Stimulated activated CD4-positive, alpha-beta T cell treated with anti-CD3 and anti-CD28 coated beads, TNF-alpha, amount 100 ng/mL, for 4 hours (primary cell): ENCODE measurements around the gene RBMS3.

Experiments
- DNase-seq, 3 experiments: peaks; one replicate each; pipeline ENCODE4 v3.0.0-alpha.2; 2020; ENCODE audit warnings: low read depth in 3 of 3

The RBMS3 gene

DNA sequence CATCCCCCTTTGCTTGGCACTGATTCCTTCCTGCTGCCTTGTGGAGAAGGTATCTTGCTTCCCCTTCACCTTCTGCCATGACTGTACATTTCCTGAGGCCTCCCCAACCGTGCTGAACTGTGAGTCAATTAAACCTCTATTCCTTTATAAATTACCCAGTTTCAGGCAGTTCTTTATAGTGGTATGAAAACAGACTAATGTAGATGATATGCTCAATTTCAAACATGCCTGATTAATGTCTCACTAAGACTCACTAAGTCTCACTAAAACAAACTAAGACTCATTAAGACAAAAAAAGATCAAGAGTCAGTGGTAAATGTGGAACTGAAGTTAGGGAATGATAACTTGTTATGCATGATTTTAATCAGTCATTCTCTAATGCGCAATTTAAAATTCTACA lies 606.6 kb downstream of the RBMS3 start:
- no peak for DNase-seq

DNA sequence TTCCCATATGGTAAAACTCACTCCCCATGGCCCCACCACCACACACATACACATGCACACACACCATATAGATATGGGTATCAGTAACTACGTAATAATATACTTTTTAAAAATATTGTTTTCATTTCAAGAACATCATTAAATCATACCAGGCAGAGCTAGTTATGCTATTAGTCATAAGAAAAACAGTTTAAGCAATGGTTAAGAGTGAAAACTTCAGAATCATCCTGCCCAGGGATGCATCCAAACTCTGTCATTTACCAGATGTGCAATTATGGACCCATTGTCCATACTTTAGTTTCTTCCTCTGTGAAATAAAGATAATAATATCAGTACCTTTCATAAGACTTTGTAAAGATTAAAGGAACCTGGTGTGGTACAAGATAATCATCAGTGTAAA lies 608.3 kb downstream of the RBMS3 start:
- no peak for DNase-seq

DNA sequence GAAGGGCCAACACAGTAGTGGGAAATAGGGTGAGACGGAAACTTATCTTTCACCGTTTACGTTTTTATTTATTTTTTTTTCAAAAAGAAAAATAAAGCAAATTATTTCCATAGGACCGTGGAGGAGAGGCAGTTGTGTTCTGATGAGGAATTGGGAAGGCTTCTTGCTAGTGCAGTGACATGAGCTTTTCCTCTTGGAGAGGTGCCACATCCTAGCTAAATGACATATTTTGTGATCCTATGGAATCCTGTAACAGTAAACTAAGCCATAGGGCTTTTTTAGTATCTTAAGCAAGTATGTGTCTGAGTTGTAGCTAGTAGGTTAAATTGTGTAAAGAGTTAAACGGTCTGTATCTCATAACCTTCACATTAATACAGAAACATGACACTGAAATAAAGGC lies 609.9 kb downstream of the RBMS3 start:
- no peak for DNase-seq

DNA sequence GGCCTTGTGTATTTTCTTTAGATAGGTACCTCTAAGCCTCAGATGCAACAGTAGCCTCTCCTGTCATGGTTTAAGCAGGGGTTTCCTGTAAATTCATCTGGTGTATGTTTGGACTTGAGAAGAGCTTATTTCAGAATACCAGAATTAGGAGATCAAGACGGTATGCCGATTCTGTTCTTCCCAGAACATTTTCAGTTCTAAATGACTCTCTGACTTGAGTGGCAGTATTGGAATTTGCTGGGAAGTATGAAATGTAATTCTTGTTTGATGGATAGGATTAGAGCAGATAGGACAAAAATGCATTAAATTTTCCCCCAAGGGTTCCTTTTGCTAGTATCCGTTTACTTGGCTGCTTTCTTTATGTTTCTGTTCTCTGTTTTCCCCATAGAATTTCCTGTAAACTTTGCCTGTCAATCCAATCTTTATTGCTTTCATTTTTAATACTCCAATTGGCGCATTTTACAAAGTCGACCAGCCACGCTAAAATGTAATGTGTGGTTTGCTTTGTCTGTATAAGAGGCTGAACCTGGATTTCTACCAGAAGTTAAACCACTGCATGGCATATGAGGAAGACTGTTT lies 612.2 kb downstream of the RBMS3 start:
- DNase-seq, result no peak

DNA sequence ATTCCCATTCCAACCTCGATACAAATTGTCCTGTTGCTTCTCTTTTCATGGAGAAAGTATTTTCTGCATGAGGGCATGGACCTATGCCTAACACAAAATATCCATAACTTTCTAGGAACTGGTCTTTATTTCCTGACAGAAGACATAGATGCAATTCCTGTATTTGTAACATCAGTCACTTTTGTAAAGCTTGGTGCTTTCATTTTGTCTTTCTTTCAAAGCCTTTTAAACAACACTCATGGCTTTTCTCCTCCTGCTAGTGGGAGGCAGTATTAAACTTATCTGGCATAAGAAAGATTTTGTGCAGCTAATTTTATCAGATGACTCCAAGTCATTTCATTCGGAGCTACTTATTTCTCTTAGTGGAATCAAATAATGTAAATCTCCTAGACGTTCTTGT lies 616.0 kb downstream of the RBMS3 start:
- no peak for DNase-seq

DNA sequence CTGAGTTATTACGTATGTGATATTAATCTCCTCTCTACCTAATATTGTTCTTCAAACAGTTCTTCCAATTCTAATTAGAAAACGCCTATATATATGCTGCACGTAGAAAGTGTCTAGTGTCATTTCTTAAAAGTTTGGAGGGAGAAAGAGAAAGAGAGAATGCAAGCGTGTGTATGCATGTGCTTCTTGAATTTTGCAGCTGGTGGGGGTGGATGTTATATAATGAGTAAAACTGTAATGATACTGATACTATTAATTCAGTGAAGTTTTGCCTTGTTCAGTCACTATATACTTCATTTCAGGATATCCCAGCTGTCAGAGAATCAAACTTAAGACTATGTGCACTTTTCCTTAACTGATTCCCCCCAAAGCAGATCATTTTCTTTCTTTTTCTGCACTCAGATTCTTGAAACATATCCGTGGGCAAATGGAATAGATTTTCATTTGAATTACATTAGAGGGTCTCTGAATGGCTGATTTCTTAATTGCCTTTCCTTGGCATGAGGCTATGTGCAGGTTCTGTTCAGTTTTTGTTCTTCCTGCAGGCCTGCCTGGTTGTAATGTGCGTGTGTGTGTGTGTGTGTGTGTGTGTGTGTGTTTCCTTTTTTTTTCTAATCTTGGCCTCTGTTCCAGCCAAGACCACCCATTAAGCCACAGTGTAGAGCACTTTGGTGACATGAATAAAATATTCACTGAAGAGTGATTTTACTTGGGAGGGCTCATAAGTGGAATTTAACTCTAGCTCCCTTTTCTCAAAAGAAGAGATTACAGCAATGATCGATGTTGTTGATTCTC lies 617.5 kb downstream of the RBMS3 start:
- DNase-seq, result no peak

DNA sequence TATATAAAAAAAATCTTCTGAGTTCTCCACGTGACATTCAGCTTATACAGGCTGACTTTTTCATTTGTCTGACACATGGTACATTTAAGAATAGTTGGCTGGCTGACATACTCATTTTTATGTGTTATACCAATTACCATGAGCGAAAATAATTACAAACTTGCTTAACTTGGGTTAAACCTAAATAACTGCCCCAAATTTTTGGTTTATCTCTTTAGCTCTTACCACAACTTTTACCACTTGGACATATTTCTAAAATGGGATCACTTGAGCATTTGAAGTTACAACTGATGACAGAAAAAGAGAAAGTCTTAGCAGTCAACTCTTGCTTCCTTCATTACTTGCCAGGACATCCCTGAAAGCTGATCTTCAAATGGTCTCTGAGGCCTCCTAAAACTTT lies 618.1 kb downstream of the RBMS3 start:
- DNase-seq, result no peak

DNA sequence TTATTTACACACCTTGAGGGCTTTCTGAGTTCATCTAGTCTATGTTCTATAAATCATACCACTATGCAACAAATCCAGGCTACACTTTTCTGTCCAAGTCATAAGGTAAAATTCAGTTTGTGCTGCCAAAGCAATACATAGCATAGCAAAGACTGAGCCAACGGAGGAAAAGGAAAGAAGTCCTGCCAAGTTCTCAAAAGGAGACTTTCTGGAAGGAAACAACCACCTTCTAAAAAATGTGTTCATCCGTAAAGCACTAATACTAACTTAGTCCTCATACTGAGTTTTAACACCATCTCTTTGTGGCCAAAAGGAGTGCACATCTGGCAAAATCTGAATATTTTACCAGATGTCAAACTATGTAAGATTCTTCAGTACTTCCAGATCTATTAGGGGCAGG lies 620.2 kb downstream of the RBMS3 start:
- DNase-seq, result no peak

DNA sequence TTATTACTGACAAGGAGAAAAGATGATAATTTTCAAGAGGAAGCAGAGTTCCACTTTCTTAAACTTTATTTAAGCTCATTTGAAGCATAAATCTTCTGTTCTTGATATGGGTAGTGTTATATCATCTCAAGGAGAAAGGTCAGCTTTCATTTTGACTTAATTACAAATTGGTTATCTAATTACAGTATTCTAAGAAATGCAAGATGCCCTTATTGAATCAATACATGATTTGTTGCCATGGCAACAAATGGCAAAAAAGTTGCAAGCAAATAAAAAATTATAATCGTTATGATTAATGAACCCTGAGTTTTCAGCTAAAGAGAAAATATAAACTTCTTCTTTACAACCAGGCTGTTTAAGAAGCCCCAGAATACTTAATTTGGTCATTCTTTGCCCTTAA lies 622.7 kb downstream of the RBMS3 start:
- DNase-seq, result no peak

DNA sequence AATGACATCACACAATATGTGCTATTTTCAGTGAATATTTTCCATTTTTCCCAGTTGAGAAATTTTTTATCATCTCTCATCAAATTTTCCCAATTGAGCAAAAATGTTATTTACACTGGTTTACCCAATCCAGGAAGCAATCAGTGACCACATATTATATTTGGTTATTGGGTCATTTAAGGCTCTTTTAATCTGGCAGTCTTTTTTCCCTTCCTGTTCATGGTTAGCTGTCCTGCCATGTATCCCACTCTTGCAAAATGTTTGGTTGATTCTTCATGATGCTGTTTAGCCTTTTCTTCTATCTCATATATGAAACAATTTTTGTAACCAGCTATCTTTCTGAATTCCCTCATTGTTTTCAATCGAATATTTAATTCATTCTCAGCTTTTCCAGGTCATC lies 626.0 kb downstream of the RBMS3 start:
- DNase-seq, result no peak

DNA sequence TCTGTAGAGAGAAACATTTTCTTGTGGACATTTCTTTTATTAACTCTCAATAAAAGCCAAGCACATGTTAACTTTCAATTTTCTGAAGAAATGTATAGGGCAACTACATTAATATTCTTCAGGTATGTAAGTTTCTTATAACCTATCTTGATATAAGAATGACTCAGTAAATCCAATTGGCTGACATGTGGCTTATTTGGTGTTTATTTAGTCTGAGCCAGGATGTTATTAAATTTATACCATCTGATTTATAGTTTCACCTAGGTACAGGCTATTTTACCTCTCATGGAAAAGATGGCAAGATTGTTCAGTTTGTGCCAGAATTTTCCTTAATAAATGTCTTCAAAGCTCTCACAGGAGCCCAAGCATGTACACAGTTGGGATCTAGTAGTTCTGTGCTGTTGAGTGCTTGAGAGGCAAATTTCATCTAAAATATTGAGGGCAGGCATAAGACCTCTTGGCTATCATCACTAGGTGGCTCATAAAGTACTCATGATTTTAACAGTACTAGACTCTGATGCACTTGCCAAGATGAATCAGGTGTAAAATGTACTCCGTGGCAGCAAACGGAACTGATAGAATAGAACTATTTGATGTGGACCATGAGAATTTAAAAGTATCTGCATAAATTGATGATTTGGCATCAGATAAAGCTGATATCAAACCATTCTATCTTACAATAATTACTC lies 631.9 kb downstream of the RBMS3 start:
- DNase-seq, result no peak

DNA sequence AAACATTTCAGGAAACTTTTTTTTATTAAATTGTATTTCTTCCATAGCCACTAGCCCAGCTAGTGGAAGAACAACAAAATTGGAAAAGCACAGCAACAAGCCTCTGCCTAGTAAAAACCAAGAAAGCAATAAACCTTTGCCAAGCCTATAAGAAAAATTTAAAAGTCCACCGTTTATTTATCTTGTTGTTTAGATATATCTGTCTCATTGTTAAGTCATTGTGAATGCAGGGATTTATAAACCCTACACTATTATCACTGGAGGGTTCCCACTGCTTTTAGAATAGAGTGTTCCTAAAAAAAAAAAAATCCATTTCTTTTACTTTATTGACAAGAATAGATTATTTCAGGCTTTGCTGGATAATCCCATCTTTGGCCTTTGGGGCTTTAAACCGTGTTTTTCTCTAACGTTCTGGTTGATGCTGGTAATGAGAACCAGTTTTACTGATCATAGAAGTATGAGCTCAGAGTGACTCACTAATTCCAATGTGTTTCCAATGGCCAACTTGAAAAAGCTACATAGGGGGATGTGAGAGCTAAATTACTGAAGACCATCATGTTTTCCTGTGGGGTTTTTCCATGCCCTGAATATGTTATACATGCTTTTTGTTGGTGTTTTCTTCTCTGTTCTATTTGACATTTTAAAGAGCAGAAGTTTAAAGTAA lies 634.1 kb downstream of the RBMS3 start:
- DNase-seq, result no peak

DNA sequence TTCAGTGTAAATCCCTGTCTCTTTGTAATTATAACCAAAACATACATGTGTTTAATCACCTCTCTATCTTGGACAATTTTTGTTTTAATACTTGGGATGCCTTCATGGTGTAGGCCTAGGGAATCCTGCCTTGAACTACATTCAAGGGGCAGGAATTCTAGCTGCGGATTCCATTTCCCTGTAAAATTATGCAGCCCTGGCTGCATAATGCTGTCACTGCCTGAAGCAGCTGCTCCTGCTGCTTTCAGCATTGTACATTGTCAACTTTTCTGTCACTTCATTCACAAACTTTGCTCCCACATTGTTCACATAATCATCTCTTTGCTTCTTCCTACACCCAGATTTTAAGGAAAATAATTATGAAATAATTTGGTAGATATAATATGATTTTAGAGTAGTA lies 638.7 kb downstream of the RBMS3 start:
- DNase-seq, result no peak

DNA sequence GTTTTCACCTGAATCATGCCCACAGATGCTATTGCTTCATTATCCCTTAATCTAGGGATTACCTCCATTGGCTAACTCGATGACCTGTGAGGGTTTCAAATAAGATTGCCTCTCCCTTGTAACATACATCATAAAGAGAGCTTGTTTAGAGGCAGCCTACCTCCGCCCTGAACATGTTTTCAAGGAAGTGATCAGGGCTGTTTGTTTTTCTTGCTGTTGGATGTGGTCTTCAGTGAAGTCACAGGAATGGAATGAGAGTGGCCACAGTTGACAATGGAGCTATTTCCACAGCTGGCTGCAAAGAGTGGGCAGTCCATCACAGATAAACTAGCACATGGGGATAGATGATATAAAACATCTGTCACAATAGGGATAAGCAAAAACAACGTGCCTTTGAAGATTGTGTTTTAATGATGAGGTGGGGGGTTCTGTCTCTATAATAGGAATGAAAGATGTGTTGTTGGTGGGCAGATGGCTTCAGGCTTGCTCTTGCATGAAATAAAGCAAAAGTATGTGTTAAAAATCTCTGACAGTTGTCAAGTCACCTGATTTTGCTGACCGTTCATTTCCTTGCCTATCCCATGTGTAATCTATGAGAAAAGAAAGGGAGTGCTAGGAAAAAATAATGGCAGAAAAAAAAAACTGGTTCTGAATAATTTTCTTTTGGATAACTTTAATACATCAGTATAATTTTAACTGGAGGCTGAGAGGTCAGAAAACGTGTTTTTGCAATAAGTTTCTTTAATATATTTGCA lies 642.3 kb downstream of the RBMS3 start:
- DNase-seq, result no peak

DNA sequence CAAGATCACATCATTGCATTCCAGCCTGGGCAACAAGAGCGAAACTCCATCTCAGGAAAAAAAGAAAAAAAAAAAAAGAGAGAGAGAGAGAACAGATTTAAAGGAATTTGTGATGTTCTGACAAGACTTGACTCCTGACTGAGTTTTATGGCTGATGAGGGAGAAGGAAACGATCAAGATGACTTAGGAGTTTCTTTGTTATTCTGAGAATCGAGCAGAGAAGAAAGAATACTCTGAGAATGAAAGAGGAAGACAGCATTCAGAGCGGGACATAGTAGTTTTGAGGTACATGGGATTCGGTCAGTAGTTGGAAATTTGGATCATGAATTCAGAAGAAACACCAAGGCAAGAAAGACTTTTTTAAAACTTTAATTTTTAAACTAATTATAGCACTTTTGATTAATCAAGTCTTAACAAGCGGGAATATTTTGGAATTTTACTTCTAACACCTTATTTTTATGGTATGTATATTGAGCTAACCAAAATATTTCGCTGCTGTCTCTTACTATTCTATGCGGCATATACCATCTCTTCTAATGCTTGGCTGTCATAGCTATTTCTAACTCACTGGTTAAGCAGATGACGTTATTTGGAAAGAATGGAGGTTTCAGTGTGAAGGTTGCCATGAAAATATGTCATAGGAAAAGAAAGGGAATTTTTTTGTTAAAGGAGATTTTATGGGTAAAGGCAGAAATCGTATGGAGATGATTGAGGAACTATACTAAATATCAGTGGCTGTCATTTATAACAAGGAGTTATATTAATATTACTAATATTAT lies 644.1 kb downstream of the RBMS3 start:
- DNase-seq, result no peak

DNA sequence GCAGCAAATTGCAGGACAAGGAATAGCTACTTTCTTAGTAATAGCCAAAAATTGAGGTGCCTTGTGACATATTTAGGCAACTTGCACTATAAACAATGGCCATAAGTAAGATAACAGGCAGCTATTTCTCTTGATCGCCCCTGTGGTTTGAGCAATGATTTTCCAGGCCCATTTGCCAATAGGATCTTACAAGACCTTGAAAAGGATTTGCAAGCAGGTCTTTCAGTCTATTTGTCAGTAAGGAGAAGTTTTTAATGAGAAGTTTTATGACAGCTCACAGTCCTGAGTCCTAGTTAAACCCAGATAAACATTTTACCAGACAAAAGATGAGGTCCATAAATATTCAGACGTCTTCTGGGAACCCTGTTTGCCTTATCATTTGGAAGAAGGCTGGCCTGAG lies 645.5 kb downstream of the RBMS3 start:
- DNase-seq, result no peak

DNA sequence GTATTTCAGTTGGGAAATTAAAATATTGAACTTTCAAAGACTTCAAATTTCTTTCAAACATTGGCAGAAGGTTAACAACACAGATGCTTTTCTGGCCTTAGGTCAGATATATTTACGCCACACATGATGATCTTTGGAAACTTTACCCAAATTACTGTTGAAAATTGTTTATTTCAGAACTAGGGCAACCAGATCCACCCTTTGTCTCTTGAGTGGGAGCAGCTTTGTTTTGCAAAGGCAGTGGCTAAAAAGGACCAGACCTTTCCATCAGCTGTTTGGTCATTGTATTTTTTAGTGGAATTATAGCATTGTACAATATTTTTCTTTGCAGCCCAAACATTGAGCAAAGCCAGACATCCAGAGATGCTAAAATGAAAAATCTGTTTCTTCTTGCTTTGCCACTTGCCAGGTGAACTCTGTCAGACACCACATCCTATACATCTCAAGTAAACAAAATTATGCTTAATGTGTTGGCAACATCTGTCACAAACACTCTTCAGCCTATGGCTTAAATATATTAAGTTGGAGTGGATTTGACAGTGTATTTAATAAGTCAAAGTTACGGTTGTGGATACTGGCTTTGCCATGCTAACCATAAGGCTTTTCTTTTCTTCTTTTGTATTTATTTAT lies 651.9 kb downstream of the RBMS3 start:
- no peak for DNase-seq

DNA sequence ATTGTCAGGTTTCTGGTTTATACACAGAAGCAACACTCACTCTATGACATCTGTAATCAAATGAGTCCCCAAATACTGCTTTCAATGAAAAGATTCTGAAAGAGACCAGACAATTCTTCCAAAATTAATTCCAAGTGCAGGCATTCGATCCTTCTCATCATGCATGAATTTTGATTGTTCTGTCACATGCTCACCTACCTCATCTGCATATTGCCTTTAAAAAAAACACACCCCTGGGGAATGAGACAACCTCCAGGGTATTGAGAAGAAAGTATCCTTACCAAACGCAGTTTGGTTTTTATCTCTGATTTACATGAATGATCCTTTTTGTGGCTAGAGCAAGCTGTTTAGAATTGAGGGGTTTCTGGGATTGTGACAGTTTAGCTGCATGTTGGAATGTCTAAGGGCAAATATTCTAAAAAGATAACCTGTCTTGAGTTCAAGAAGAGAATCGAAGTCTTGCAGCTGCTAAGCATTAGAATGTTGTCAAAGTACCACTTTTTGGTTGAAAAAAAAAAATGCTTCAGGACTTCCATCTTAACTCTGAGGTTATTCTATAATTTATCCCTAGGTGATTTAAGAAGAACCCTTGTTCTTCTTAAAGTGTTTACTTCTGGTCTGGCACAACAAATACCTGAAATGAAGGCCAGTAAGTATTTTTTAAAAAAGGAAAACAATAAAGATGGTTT lies 653.1 kb downstream of the RBMS3 start:
- DNase-seq, result no peak

DNA sequence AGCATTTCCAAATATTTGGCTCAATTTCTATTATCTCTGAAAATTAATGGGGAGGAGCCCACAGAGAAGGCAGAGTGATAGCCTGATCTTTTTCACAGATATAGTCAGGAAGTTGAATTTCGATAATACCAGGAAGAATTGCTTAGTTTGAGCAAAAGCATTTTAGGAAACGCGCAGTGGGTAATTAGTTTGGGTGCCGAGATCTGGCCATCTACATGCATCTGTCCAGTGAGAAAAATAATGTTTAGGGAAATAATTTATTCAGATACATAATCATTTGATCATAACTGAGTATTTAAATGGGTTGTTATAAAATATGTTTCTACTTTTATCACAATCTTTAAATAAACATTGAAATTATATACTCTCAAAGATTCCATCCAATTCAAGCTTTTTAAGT lies 653.9 kb downstream of the RBMS3 start:
- DNase-seq, result no peak

DNA sequence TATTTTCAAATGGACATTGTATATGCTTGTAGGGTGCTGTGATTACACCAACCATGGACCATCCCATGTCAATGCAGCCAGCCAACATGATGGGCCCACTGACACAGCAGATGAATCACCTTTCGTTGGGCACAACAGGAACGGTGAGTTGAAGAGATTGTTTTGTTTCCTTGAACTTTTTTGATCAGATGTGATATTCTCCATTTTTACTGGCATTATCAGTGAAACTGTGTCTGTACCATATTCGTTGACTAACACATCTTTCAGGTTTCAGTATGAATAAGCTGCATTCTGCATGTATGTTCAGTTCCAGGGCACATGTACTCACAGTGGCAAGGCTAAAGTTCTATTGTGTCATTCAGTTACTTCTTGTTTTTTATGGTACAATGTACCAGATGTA lies 655.2 kb downstream of the RBMS3 start:
- DNase-seq, result no peak
